ENCODE measurements around the gene TUBB2A. TPM values are rescaled to one million over a fixed set of nuclear protein-coding genes. Genes with fewer than 3 reads are reported as not detected.

TUBB2A gene
- total RNA-seq, 1 donor from 2014 or later, result 139 TPM

- H3K4me3 ChIP-seq (ENCODE audit: low read depth, low read length), result no peak overlapping the region
- no peaks in the 10 kb centered on the region for H3K27me3 ChIP-seq (ENCODE audit: control insufficient read depth, insufficient read depth, low read length)
- no peak for DNase-seq (ENCODE audit: low read depth)
- H3K36me3 ChIP-seq (ENCODE audit: control insufficient read depth, insufficient read depth, low read length), result peaks cover 2% of the 10 kb centered on the region
- TF ChIP-seq, protein P1, sequence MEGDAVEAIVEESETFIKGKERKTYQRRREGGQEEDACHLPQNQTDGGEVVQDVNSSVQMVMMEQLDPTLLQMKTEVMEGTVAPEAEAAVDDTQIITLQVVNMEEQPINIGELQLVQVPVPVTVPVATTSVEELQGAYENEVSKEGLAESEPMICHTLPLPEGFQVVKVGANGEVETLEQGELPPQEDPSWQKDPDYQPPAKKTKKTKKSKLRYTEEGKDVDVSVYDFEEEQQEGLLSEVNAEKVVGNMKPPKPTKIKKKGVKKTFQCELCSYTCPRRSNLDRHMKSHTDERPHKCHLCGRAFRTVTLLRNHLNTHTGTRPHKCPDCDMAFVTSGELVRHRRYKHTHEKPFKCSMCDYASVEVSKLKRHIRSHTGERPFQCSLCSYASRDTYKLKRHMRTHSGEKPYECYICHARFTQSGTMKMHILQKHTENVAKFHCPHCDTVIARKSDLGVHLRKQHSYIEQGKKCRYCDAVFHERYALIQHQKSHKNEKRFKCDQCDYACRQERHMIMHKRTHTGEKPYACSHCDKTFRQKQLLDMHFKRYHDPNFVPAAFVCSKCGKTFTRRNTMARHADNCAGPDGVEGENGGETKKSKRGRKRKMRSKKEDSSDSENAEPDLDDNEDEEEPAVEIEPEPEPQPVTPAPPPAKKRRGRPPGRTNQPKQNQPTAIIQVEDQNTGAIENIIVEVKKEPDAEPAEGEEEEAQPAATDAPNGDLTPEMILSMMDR (IDR thresholded peaks at IDR 0.05; ENCODE audit: insufficient read depth, low read length, poor library complexity, severe bottlenecking), result no peak
These were observed 4.7 kb downstream of the TUBB2A start for GRCh38 chr6:3152689-3153088.

GRCh38 chr6:3151691-3152090, 5.7 kb downstream of the TUBB2A start:
- no peak overlapping the region for H3K4me3 ChIP-seq (ENCODE audit: low read depth, low read length)
- H3K36me3 ChIP-seq (ENCODE audit: control insufficient read depth, insufficient read depth, low read length), result peaks cover 2% of the 10 kb centered on the region
- no peaks in the 10 kb centered on the region for H3K27me3 ChIP-seq (ENCODE audit: control insufficient read depth, insufficient read depth, low read length)
- TF ChIP-seq, protein P1 (IDR thresholded peaks at IDR 0.05; ENCODE audit: insufficient read depth, low read length, poor library complexity, severe bottlenecking), result no peak
- DNase-seq (ENCODE audit: low read depth), result no peak

- TF ChIP-seq, protein P1 (IDR thresholded peaks at IDR 0.05; ENCODE audit: insufficient read depth, low read length, poor library complexity, severe bottlenecking), result peak; percentile 19
- Histone ChIP-seq H3K4me3 (ENCODE audit: low read depth, low read length) (no peak overlapping the region), H3K27me3 (ENCODE audit: control insufficient read depth, insufficient read depth, low read length) (no peaks in the 10 kb centered on the region), H3K36me3 (ENCODE audit: control insufficient read depth, insufficient read depth, low read length) (no peaks in the 10 kb centered on the region)
- no peak for DNase-seq (ENCODE audit: low read depth)
These were observed 9.2 kb downstream of the TUBB2A start for GRCh38 chr6:3147914-3148757.

DNA sequence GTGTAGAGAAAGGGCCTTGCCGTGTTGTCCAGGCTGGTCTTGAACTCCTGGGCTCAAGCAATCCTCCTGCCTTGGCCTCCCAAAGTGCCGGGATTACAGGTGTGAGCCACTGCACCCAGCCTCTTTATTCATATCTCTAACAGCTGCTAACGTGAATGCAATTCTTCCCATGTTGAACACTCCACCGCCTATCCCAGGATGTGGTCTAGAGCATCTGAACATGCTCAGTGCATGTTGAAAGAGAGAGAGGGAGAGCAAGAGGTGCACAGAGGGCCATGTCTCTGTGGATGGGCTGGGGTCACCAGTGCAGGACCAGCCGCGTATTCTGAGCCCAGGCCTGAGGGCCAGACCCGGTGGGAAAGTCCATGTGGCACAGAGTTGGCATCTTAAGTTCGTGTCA, 12.8 kb downstream of the TUBB2A start:
- Histone ChIP-seq H3K4me3 (ENCODE audit: low read depth, low read length) (no peak overlapping the region), H3K36me3 (ENCODE audit: control insufficient read depth, insufficient read depth, low read length) (no peaks in the 10 kb centered on the region), H3K27me3 (ENCODE audit: control insufficient read depth, insufficient read depth, low read length) (no peaks in the 10 kb centered on the region)
- TF ChIP-seq, protein P1 (IDR thresholded peaks at IDR 0.05; ENCODE audit: insufficient read depth, low read length, poor library complexity, severe bottlenecking), result no peak
- DNase-seq (ENCODE audit: low read depth), result no peak

DNA sequence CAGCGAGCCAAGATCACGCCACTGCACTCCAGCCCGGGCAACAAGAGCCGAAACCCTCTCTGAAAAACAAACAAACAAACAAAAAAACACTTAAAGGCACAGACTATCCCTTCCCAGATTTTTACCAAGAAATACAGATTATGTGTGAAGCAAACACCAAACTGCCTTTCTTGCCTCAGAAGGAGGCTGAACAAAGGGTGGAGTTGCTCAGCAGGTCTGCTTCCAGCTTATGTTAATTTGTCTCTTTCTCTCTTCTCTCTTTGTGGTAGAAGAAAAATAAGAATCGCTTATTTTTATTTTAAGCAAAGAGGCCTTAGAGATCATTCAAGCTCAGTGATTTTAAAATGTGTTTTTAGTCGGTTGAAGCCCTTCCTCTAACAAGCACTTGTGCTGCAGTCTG, 14.2 kb downstream of the TUBB2A start:
- H3K36me3 ChIP-seq (ENCODE audit: control insufficient read depth, insufficient read depth, low read length), result no peaks in the 10 kb centered on the region
- H3K27me3 ChIP-seq (ENCODE audit: control insufficient read depth, insufficient read depth, low read length), result no peaks in the 10 kb centered on the region
- no peak overlapping the region for H3K4me3 ChIP-seq (ENCODE audit: low read depth, low read length)
- TF ChIP-seq, protein P1 (IDR thresholded peaks at IDR 0.05; ENCODE audit: insufficient read depth, low read length, poor library complexity, severe bottlenecking), result no peak
- no peak for DNase-seq (ENCODE audit: low read depth)

DNA sequence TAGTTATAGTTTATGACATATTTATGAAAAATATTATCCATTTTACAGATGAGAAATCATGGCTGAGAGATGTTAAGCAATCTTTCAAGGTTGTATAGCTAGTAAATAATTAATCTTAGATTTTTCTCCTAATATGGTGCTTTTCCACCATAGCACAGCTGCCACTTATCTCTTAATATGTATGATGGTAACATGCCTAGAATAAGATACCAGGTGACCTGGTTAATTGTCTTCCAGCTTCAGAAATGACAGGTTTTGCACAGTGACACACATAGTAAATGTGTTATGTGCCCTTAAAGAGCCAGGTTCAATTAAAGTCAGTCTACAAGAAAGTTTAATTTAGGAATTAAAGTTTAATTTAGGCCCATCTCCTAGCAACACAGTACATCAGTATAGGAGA, 14.8 kb downstream of the TUBB2A start:
- H3K36me3 ChIP-seq (ENCODE audit: control insufficient read depth, insufficient read depth, low read length), result no peaks in the 10 kb centered on the region
- no peak for DNase-seq (ENCODE audit: low read depth)
- no peak overlapping the region for H3K4me3 ChIP-seq (ENCODE audit: low read depth, low read length)
- TF ChIP-seq, protein P1 (IDR thresholded peaks at IDR 0.05; ENCODE audit: insufficient read depth, low read length, poor library complexity, severe bottlenecking), result no peak
- no peaks in the 10 kb centered on the region for H3K27me3 ChIP-seq (ENCODE audit: control insufficient read depth, insufficient read depth, low read length)
